IPS DF 4.7 (cell line): ENCODE data around the gene FAM131A.

Source experiments
- DNase-seq: peaks from one replicate; pipeline ENCODE4 v3.0.0-alpha.2; 2013; ENCODE audit warnings: low spot score; ENCODE audit errors: extremely low read depth

FAM131A gene

GRCh38 chr3:184389384-184389783 is 52.0 kb downstream of the FAM131A start:
- DNase-seq, result no peak

- DNase-seq, result no peak
Observed at GRCh38 chr3:184389935-184390528, 52.6 kb downstream of the FAM131A start.

- no peak for DNase-seq
Observed at GRCh38 chr3:184391266-184391665, 53.9 kb downstream of the FAM131A start.

- no peak for DNase-seq
Observed at GRCh38 chr3:184395320-184395660, 57.9 kb downstream of the FAM131A start.
